ENCODE measurements around the gene GNAQ. TPM values are rescaled to one million over a fixed set of nuclear protein-coding genes. Genes with fewer than 3 reads are reported as not detected.

Gene GNAQ
- total RNA-seq, 1 donor from 2014 or later, result 20.6 TPM

DNA sequence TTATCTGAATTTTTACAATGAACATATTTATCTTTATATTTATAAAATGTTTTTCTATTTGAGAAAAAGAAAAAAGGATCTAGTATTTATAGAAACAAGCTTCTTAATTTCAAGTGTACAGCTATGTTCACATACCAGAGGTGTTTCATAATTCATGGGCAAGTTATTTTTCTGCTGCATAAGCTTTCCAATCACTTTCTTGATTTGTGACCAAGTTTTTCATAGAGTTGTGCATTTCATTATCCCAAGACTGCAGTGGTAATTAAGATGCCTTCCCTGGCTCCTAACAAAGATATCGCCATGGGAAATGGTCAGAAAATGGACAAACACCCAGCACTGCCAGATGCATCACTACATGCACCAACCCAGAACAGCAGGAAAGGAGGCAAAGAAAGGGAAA lies 124.6 kb downstream of the GNAQ start:
- TF ChIP-seq, protein P1, sequence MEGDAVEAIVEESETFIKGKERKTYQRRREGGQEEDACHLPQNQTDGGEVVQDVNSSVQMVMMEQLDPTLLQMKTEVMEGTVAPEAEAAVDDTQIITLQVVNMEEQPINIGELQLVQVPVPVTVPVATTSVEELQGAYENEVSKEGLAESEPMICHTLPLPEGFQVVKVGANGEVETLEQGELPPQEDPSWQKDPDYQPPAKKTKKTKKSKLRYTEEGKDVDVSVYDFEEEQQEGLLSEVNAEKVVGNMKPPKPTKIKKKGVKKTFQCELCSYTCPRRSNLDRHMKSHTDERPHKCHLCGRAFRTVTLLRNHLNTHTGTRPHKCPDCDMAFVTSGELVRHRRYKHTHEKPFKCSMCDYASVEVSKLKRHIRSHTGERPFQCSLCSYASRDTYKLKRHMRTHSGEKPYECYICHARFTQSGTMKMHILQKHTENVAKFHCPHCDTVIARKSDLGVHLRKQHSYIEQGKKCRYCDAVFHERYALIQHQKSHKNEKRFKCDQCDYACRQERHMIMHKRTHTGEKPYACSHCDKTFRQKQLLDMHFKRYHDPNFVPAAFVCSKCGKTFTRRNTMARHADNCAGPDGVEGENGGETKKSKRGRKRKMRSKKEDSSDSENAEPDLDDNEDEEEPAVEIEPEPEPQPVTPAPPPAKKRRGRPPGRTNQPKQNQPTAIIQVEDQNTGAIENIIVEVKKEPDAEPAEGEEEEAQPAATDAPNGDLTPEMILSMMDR (conservative IDR thresholded peaks at IDR 0.05; ENCODE audit: low read depth, low read length), result no peak
- DNase-seq (ENCODE audit: low read depth), result no peak
- no peak overlapping the region for H3K4me3 ChIP-seq (ENCODE audit: low read depth, low read length)

- H3K4me3 ChIP-seq (ENCODE audit: low read depth, low read length), result no peak overlapping the region
- no peak for DNase-seq (ENCODE audit: low read depth)
Observed at GRCh38 chr9:77903666-77904285, 127.8 kb downstream of the GNAQ start.

GRCh38 chr9:77901771-77902170 lies 129.8 kb downstream of the GNAQ start:
- TF ChIP-seq, protein P1 (conservative IDR thresholded peaks at IDR 0.05; ENCODE audit: low read depth, low read length), result no peak
- H3K4me3 ChIP-seq (ENCODE audit: low read depth, low read length), result no peak overlapping the region
- DNase-seq (ENCODE audit: low read depth), result no peak

More at GRCh38 chr9:77903666-77904285, 127.8 kb downstream of the GNAQ start:
- TF ChIP-seq, protein P1 (conservative IDR thresholded peaks at IDR 0.05; ENCODE audit: low read depth, low read length), result no peak

DNA sequence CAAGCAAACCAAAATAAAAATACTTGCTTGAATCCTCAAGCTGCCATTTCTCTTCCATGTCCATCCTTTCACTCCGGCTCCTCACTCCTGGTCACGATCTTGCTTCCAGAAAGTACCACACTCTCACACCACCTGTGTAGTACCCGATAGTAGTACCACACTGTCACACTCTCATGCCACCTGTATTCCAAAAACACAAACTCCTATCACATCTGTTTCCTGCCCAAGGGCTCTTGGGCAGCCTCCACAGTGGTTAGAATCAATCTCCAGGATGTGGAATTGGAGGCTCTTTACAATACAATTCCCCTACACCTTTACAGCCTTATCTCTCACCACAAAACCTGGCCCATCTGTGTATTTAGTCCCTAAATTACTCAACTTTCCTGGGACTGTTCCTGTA lies 130.6 kb downstream of the GNAQ start:
- TF ChIP-seq, protein P1 (conservative IDR thresholded peaks at IDR 0.05; ENCODE audit: low read depth, low read length), result no peak
- no peak overlapping the region for H3K4me3 ChIP-seq (ENCODE audit: low read depth, low read length)
- no peak for DNase-seq (ENCODE audit: low read depth)

DNA sequence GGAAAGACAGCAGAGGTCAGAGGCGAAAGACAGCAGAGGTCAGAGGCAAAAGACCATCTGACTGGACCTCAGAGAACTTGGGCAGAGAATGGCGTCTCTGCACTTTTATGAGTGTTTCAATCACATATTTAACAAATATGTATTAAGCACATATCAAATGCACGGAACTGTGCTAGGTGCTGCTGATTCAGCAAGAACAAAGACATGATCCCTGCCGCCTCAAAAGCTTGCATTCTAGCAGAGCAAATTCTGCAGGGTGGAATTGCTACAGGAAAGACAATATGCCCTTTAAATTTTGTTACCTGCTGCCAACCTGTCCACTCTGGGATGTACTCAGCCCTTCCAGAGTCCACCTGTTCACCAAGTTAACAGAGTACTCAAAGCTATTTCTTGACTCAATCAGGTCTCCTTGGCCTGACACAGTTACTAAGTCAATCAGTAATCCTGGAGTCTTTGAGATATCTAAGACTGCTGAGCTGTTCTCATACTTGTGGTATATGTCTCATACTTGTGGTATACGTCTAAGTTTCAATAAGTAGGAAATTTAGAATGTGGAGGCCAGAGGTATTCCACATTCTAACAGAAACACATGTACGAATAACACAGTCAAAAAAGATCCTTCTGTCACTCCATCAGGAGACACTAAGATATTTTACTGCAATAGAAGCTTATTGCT lies 131.8 kb downstream of the GNAQ start:
- TF ChIP-seq, protein P1 (conservative IDR thresholded peaks at IDR 0.05; ENCODE audit: low read depth, low read length), result no peak
- H3K4me3 ChIP-seq (ENCODE audit: low read depth, low read length), result no peak overlapping the region
- peak; percentile 52 for DNase-seq (ENCODE audit: low read depth)

GRCh38 chr9:77898864-77899263 lies 132.7 kb downstream of the GNAQ start:
- H3K4me3 ChIP-seq (ENCODE audit: low read depth, low read length), result no peak overlapping the region
- no peak for DNase-seq (ENCODE audit: low read depth)
- TF ChIP-seq, protein P1 (conservative IDR thresholded peaks at IDR 0.05; ENCODE audit: low read depth, low read length), result no peak

Measured in epithelial cell of proximal tubule (primary cell).